ENCODE results near the gene SYNE3. TPM values are rescaled to one million over a fixed set of nuclear protein-coding genes. Genes with fewer than 3 reads are reported as not detected.

SYNE3 gene
- total and polyA plus RNA-seq, 4 donors, result 0.47 to 9.0 (median 4.7) TPM

- H3K4me1 ChIP-seq (ENCODE audit: control insufficient read depth in 4 of 4, insufficient read depth in 4 of 4, low read length in 3 of 4), result peaks cover 10 to 74% (median 54%) of the 10 kb centered on the region in 4 donors
Observed at GRCh38 chr14:95540236-95540855, 23.9 kb upstream of the SYNE3 start.

More at GRCh38 chr14:95540236-95540855, 23.9 kb upstream of the SYNE3 start:
- Histone ChIP-seq H3K4me3 (ENCODE audit: low read depth in 1 of 3, low read length in 3 of 3) (no peak overlapping the region), H3K36me3 (ENCODE audit: control insufficient read depth in 4 of 4, insufficient read depth in 3 of 4, low read depth in 1 of 4, low read length in 3 of 4) (peaks cover 0 to 6% (median 2%) of the 10 kb centered on the region in 4 donors), H3K27ac (ENCODE audit: low read depth in 1 of 2, low read length in 2 of 2) (no peak overlapping the region), H3K27me3 (ENCODE audit: control insufficient read depth in 4 of 4, insufficient read depth in 4 of 4, low read length in 3 of 4) (no peaks in the 10 kb centered on the region), H3K9ac (ENCODE audit: low read depth in 1 of 2, low read length in 2 of 2) (no peak overlapping the region), H3K9me3 (ENCODE audit: control insufficient read depth in 4 of 4, low read length in 3 of 4) (no peaks in the 10 kb centered on the region)
- DNase-seq (ENCODE audit: low spot score), result no peak
- WGBS, result 97% methylated on average over 6 of the region's 6 CpGs
- TF ChIP-seq HNF4A (conservative IDR thresholded peaks at IDR 0.05) (no peak), JUND (IDR thresholded peaks at IDR 0.05) (no peak), SP1 (IDR thresholded peaks at IDR 0.05) (no peak), RXRA (IDR thresholded peaks at IDR 0.05) (no peak), NR2F2 (IDR thresholded peaks at IDR 0.05) (no peak), FOXA1 (IDR thresholded peaks at IDR 0.05) (no peak), MAX (IDR thresholded peaks at IDR 0.05) (no peak), GABPA (IDR thresholded peaks at IDR 0.05 in 1 of 2, conservative IDR thresholded peaks at IDR 0.05 in 1 of 2) (no peak), CTCF (IDR thresholded peaks at IDR 0.05; ENCODE audit: low read depth, low read length, missing input control) (no peak), RAD21 (IDR thresholded peaks at IDR 0.05) (no peak), ATF3 (IDR thresholded peaks at IDR 0.05) (no peak), YY1 (IDR thresholded peaks at IDR 0.05) (no peak), REST (IDR thresholded peaks at IDR 0.05) (no peak), EGR1 (IDR thresholded peaks at IDR 0.05; ENCODE audit: low read depth in 2 of 2) (no peak), HNF4G (IDR thresholded peaks at IDR 0.05) (no peak), ZBTB33 (IDR thresholded peaks at IDR 0.05) (no peak), TAF1 (conservative IDR thresholded peaks at IDR 0.05) (no peak), FOXA2 (IDR thresholded peaks at IDR 0.05) (no peak)

All from liver (tissue), 9 donors.